Measurements from ENCODE around the gene TNNC2.

TNNC2 gene

DNA sequence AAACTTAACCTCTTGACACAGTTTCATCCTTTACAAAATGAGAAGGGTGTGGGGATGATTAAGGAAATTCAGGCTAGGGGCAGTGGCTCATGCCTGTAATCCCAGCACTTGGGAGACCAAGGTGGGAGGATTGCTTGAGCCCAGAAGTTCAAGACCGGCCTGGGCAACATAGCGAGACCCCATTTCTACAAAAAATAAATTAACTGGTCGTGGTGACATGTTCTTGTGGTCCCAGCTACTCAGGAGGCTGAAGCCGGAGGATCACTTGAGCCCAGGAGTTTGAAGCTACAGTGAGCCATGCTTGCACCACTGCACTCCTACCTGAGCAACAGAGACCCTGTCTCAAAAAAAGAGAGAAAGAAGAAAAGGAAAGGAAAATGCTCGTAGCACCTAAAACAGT lies 39.3 kb upstream of the TNNC2 start:
- TF ChIP-seq, protein P1, sequence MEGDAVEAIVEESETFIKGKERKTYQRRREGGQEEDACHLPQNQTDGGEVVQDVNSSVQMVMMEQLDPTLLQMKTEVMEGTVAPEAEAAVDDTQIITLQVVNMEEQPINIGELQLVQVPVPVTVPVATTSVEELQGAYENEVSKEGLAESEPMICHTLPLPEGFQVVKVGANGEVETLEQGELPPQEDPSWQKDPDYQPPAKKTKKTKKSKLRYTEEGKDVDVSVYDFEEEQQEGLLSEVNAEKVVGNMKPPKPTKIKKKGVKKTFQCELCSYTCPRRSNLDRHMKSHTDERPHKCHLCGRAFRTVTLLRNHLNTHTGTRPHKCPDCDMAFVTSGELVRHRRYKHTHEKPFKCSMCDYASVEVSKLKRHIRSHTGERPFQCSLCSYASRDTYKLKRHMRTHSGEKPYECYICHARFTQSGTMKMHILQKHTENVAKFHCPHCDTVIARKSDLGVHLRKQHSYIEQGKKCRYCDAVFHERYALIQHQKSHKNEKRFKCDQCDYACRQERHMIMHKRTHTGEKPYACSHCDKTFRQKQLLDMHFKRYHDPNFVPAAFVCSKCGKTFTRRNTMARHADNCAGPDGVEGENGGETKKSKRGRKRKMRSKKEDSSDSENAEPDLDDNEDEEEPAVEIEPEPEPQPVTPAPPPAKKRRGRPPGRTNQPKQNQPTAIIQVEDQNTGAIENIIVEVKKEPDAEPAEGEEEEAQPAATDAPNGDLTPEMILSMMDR (IDR thresholded peaks at IDR 0.05) = no peak
- no peak for DNase-seq (ENCODE audit: low spot score)
- no peak overlapping the region for H3K4me3 ChIP-seq
- H3K27ac ChIP-seq = no peak overlapping the region

DNA sequence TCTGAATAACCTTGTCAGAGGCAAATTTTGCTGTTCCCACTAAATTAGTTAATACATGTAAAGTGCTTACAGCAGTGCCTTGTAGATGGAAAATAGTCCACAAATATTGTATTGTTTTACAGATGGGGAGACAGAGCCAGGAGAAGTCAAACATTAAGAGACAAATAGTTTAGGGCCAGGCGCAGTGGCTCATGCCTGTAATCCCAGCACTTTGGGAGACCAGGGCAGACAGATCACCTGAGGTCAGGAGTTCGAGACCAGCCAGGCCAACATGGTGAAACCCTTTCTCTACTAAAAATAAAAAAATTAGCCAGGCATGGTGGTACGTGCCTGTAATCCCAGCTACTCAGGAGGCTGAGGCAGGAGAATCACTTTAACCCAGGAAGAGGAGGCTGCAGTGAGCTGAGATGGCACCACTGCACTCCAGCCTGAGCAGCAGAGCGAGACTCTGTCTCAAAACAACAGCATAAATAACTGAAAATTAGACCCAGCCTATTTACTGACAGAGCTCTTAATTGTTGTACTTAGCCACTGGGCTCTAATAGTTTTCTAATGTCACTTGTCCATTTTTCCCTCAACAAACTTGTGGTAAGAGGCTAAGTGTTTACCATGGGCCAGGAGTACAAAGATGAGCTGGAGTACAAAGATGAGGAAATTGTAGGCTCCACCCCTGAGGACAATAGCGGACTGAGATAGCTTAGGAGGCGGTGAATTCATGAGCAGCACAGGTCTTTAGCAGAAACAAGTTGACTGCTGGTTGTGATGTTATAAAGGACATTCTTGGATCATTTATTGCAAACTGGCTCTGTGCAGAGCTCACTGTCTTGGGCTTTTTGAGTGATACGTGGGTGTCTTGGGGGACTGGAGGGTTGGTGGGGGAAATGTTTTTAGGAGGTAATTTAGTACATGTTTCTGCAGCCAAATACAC lies 36.7 kb upstream of the TNNC2 start:
- Histone ChIP-seq H3K27ac (no peak overlapping the region), H3K4me3 (no peak overlapping the region)
- TF ChIP-seq, protein P1 (IDR thresholded peaks at IDR 0.05) = no peak
- DNase-seq (ENCODE audit: low spot score) = no peak

DNA sequence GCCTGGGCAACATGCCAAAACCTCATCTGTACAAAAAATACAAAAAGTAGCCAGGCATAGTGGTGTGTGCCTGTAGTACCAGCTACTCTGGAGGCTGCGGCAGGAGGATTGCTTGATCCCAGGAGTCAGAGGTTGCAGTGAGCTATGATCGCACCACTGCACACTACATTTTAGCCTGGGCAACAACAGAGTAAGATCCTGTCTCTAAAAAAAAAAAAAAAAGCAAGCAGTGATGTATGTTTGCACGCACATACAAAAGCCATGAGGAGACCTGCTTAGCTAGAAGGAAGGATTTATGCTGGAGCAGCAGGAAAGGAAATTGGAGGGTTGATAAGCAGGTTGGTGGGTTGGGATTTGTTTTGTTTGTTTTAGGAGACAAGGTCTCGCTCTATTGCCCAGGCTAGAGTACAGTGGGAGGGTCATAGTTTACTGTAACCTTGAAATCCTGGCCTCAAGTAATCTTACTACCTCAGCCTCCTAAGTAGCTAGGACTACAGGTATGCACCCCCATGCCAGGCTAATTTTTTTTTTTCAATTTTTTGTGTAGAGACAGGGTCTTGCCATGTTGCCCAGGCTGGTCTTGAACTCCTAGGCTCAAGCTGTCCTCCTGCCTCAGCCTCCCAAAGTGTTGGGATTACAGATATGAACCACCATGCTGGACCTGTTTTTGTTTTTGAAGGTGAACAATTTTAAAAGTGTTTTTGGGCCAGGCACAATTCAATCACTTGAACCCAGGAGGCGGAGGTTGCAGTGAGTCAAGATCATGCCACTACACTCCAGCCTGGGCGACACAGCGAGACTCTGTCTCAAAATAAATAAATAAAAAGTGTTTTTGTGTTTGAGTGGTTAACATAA lies 34.3 kb upstream of the TNNC2 start:
- TF ChIP-seq, protein P1 (IDR thresholded peaks at IDR 0.05) = no peak
- Histone ChIP-seq H3K4me3 (no peak overlapping the region), H3K27ac (no peak overlapping the region)
- DNase-seq (ENCODE audit: low spot score) = no peak

DNA sequence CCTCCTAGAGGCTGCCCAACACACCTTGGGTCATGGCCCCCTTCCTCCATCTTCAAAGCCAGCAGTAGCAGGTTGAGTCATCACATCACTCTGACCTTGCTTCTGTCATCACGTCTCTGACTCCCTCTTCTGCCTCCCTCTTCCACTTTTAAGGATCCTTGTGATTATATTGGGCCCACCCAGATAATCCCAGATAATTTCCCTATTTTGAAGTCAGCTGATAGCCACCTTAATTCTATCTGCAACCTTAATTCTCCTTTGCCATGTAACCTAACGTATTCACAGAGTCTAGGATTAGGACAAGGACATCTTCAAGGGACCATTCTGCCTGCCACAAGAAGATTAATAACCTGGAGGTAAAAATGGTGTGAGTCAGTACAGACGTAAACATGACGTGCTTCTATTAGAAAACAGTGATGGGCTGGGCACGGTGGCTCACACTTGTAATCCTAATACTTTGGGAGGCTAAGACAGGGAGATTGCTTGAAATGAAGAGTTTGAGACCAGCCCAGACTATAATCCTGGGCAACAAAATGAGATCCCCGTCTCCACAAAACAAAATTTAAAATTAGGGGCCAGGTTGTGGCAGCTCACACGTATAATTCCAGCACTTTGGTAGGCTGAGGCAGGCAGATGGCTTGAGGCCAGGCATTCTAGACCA lies 33.6 kb upstream of the TNNC2 start:
- TF ChIP-seq, protein P1 (IDR thresholded peaks at IDR 0.05) = no peak
- Histone ChIP-seq H3K4me3 (no peak overlapping the region), H3K27ac (no peak overlapping the region)
- no peak for DNase-seq (ENCODE audit: low spot score)

DNA sequence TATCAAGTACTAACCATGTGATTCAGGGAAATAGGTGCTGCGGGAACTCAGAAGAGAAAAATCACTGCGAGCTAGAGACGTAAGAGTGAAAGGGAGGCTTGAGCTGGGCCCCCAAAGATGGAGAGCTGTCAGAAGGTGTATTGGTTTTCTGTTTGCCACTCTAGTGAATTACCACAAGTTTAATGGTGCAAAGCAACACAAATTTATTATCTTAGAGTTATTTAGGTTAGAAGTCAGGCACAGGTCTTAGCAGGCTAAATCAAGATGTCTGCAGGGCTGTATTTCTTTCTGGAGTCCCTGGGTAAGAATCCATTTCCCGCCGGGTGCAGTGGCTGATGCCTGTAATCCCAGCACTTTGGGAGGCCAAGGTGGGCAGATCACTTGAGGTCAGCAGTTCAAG lies 32.8 kb upstream of the TNNC2 start:
- no peak for DNase-seq (ENCODE audit: low spot score)
- Histone ChIP-seq H3K27ac (no peak overlapping the region), H3K4me3 (no peak overlapping the region)
- TF ChIP-seq, protein P1 (IDR thresholded peaks at IDR 0.05) = no peak

DNA sequence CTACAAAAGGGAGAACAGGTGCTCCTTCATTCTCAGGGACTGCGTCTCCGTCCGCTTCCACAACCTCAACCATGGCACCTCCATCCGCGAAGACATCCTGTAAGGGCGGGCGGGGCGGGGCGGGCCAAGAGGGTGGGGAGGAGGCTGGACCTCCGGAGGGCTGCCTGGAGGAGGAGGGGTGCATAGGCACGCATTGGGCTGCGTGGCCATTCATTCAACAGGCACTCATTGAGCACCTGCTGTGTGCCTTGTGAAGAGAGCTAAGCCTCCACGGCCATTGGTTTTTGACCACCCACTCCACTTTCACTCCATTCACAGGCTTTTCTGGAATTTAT lies 30.7 kb upstream of the TNNC2 start:
- DNase-seq (ENCODE audit: low spot score) = no peak
- TF ChIP-seq, protein P1 (IDR thresholded peaks at IDR 0.05) = no peak
- peak overlapping the region; percentile 55 to 90 for H3K27ac ChIP-seq
- H3K4me3 ChIP-seq = peak overlapping the region; percentile 99
